GM19455 (cell line): ENCODE measurements around the gene CTSH.
"Not testable (repeated sequence)": the region's sequence is repeated elsewhere in the genome, so short reads cannot be mapped to it uniquely, and the experiment has no call there.

Experiments
- ATAC-seq: cut with Tn5 transposase; IDR thresholded peaks from one replicate; pipeline ENCODE4 v1.9.1; 2021; ENCODE audit not compliant: unreplicated experiment

Gene CTSH

GRCh38 chr15:78944202-78944625, 632 bp downstream of the CTSH start:
- ATAC-seq, result peak; percentile 12

- ATAC-seq, result no peak
These were observed 1.2 kb downstream of the CTSH start for GRCh38 chr15:78943692-78944091.

- no peak for ATAC-seq
These were observed 2.1 kb downstream of the CTSH start for GRCh38 chr15:78942741-78943140.

- peak; percentile 51 for ATAC-seq
These were observed 6.0 kb downstream of the CTSH start for GRCh38 chr15:78938658-78939488.

GRCh38 chr15:78937132-78937739, 7.6 kb downstream of the CTSH start:
- no peak for ATAC-seq

- ATAC-seq, result no peak
These were observed 10.2 kb downstream of the CTSH start for GRCh38 chr15:78934655-78935023.

- no peak for ATAC-seq
These were observed 10.8 kb downstream of the CTSH start for GRCh38 chr15:78933823-78934654.

- no peak for ATAC-seq
These were observed 11.5 kb downstream of the CTSH start for GRCh38 chr15:78933187-78933822.

- no peak for ATAC-seq
These were observed 12.5 kb downstream of the CTSH start for GRCh38 chr15:78932258-78932808.

- no peak for ATAC-seq
These were observed 13.2 kb downstream of the CTSH start for GRCh38 chr15:78931439-78932257.

GRCh38 chr15:78930577-78931388, 14.1 kb downstream of the CTSH start:
- no peak for ATAC-seq

GRCh38 chr15:78929536-78930264, 15.1 kb downstream of the CTSH start:
- ATAC-seq, result no peak

- ATAC-seq, result no peak
These were observed 16.2 kb downstream of the CTSH start for GRCh38 chr15:78928616-78929093.

- ATAC-seq, result not testable (repeated sequence)
These were observed 16.7 kb downstream of the CTSH start for GRCh38 chr15:78928176-78928575.

- ATAC-seq, result no peak
These were observed 17.6 kb downstream of the CTSH start for GRCh38 chr15:78927077-78927790.

GRCh38 chr15:78925956-78926743, 18.7 kb downstream of the CTSH start:
- ATAC-seq, result no peak

- no peak for ATAC-seq
These were observed 19.7 kb downstream of the CTSH start for GRCh38 chr15:78925076-78925624.
